CD4-positive, alpha-beta memory T cell (primary cell): ENCODE data around the gene BOD1L2. TPM values are rescaled to one million over a fixed set of nuclear protein-coding genes. Genes with fewer than 3 reads are reported as not detected.

Experiments
- CTCF ChIA-PET: fragments of 350-600 bp; sonication (Branson Sonifier 250); formaldehyde crosslinking; loops from one replicate; lab custom pipeline; 2021; ENCODE audit warnings: inconsistent platforms; ENCODE audit not compliant: partially characterized antibody; lab: Charles Lee
- POLR2A ChIA-PET: fragments of 350-600 bp; sonication (Branson Sonifier 250); formaldehyde crosslinking; loops from one replicate; lab custom pipeline; 2021; ENCODE audit not compliant: partially characterized antibody; lab: Charles Lee
- DNase-seq, 5 donors: peaks; one replicate each; pipeline versions ENCODE4 v3.0.0 to v3.0.0-alpha.2; 2020 to 2022; ENCODE audit warnings: mixed read lengths in 1 of 5
- H3K27ac ChIP-seq: one replicate; pipeline ENCODE4 v1.7.0; 2013; ENCODE audit warnings: low read depth, low read length
- H3K27me3 ChIP-seq: 2 replicates; pipeline ENCODE4 v1.7.0; 2013; ENCODE audit warnings: mild to moderate bottlenecking, low read length, moderate library complexity; ENCODE audit not compliant: insufficient read depth
- H3K36me3 ChIP-seq: 2 replicates; pipeline ENCODE4 v1.7.0; 2013; ENCODE audit warnings: mild to moderate bottlenecking, low read length, moderate library complexity; ENCODE audit not compliant: insufficient read depth
- H3K4me1 ChIP-seq: 2 replicates; pipeline ENCODE4 v1.7.0; 2013; ENCODE audit warnings: mild to moderate bottlenecking, low read length, moderate library complexity; ENCODE audit not compliant: insufficient read depth
- H3K4me3 ChIP-seq, 2 donors: one replicate each; pipeline ENCODE4 v1.7.0; 2013; ENCODE audit warnings: low read length in 2 of 2, mild to moderate bottlenecking in 1 of 2
- H3K9me3 ChIP-seq, 2 donors: one replicate each; pipeline ENCODE4 v1.7.0; 2013; ENCODE audit warnings: low read length in 2 of 2, control low read depth in 1 of 2; ENCODE audit not compliant: control insufficient read depth in 1 of 2
- H3K27ac Mint-ChIP-seq, 7 donors: one replicate each; pipeline ENCODE4 v1.8.0; 2020 to 2021; ENCODE audit warnings: mixed read lengths in 7 of 7, mild to moderate bottlenecking in 6 of 7, inconsistent platforms in 3 of 7, moderate library complexity in 3 of 7
- H3K27me3 Mint-ChIP-seq, 2 donors: one replicate each; pipeline ENCODE4 v1.8.0; 2020 to 2021; ENCODE audit warnings: mixed read lengths in 2 of 2
- H3K36me3 Mint-ChIP-seq, 2 donors: one replicate each; pipeline ENCODE4 v1.8.0; 2020 to 2021; ENCODE audit warnings: mixed read lengths in 2 of 2, inconsistent platforms in 1 of 2, mild to moderate bottlenecking in 1 of 2
- H3K4me1 Mint-ChIP-seq, 4 donors: one replicate each; pipeline ENCODE4 v1.8.0; 2020 to 2021; ENCODE audit warnings: mixed read lengths in 4 of 4, mild to moderate bottlenecking in 1 of 4
- H3K4me3 Mint-ChIP-seq, 8 donors: one replicate each; pipeline ENCODE4 v1.8.0; 2020 to 2021; ENCODE audit warnings: mixed read lengths in 8 of 8, mild to moderate bottlenecking in 7 of 8, moderate library complexity in 6 of 8, inconsistent platforms in 3 of 8
- H3K9me3 Mint-ChIP-seq, 8 donors: one replicate each; pipeline ENCODE4 v1.8.0; 2020 to 2021; ENCODE audit warnings: mixed read lengths in 8 of 8, mild to moderate bottlenecking in 5 of 8, inconsistent platforms in 3 of 8, moderate library complexity in 1 of 8
- intact Hi-C: fragments of 100-400 bp; cut with micrococcal nuclease; formaldehyde crosslinking; loops from one replicate; pipeline ENCODE4 v1.15.1; 2023
- polyA plus RNA-seq, 2 donors: library from polyadenylated mRNA; unstranded; fragments of 300-500 nt; fragmentation: Illumina TruSeq; gene quantifications; one replicate each; pipeline ENCODE4 v1.2.3, GENCODE V29; 2021
- total RNA-seq, 2 experiments: library from RNA; stranded (reverse); gene quantifications; one replicate each; pipeline ENCODE4 v1.2.3, GENCODE V29; 2021

The BOD1L2 gene
- total and polyA plus RNA-seq, 4 experiments from 2014 or later: not detected

GRCh38 chr18:57137847-57138246 is 9.0 kb upstream of the BOD1L2 start:
- intact Hi-C loops: no loop called here
- no peaks in the 10 kb centered on the region for H3K4me1 ChIP-seq
- CTCF ChIA-PET: no interaction called here
- no peak overlapping the region for H3K4me3 ChIP-seq
- H3K27ac ChIP-seq: no peak overlapping the region
- Mint-ChIP-seq H3K4me3 (no peak overlapping the region), H3K4me1 (no peaks in the 10 kb centered on the region), H3K27me3 (peaks cover 3 to 7% of the 10 kb centered on the region in 2 donors), H3K27ac (no peak overlapping the region), H3K36me3 (no peaks in the 10 kb centered on the region), H3K9me3 (no peaks in the 10 kb centered on the region)
- H3K36me3 ChIP-seq: no peaks in the 10 kb centered on the region
- H3K27me3 ChIP-seq: no peaks in the 10 kb centered on the region
- no peaks in the 10 kb centered on the region for H3K9me3 ChIP-seq
- DNase-seq: no peak
- POLR2A ChIA-PET: no interaction called here

- H3K4me3 Mint-ChIP-seq: no peak overlapping the region
- Histone ChIP-seq H3K4me3 (no peak overlapping the region), H3K9me3 (no peaks in the 10 kb centered on the region), H3K27me3 (no peaks in the 10 kb centered on the region), H3K27ac (no peak overlapping the region), H3K36me3 (no peaks in the 10 kb centered on the region), H3K4me1 (no peaks in the 10 kb centered on the region)
- intact Hi-C loops: no loop called here
- ChIA-PET POLR2A (no interaction called here), CTCF (no interaction called here)
- H3K36me3 Mint-ChIP-seq: no peaks in the 10 kb centered on the region
- H3K4me1 Mint-ChIP-seq: no peaks in the 10 kb centered on the region
- no peak for DNase-seq
- peaks cover 0 to 3% of the 10 kb centered on the region in 2 donors for H3K27me3 Mint-ChIP-seq
- H3K27ac Mint-ChIP-seq: no peak overlapping the region
- peaks cover 0 to 2% (median 0%) of the 10 kb centered on the region in 8 donors for H3K9me3 Mint-ChIP-seq
Observed at GRCh38 chr18:57141208-57142129, 5.4 kb upstream of the BOD1L2 start.

DNA sequence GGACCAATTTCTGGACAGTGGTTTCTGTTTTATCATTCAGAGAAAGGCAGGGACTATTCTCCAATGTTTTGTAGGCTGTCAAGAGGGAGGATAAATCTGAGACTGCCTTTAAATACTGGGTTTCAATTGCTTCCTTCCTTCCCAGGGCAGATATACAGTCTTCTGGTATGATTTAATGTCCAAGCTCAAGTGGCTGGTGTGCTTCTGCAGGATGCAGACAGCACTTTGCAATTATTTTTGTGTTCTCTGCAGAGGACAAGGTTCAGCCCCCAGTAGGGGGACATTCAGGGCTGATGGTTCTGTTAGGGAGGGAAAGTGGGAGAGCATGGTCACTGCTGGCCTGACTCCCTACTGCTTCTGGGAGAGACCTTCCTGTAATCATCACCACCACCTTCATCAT is 4.6 kb upstream of the BOD1L2 start:
- Mint-ChIP-seq H3K4me3 (no peak overlapping the region), H3K4me1 (no peaks in the 10 kb centered on the region), H3K27ac (no peak overlapping the region), H3K36me3 (no peaks in the 10 kb centered on the region), H3K27me3 (peaks cover 0 to 3% of the 10 kb centered on the region in 2 donors), H3K9me3 (peaks cover 0 to 5% (median 0%) of the 10 kb centered on the region in 8 donors)
- no peaks in the 10 kb centered on the region for H3K4me1 ChIP-seq
- no peaks in the 10 kb centered on the region for H3K36me3 ChIP-seq
- H3K27ac ChIP-seq: no peak overlapping the region
- POLR2A ChIA-PET: no interaction called here
- no peak for DNase-seq
- intact Hi-C loops: no loop called here
- no peak overlapping the region for H3K4me3 ChIP-seq
- no peaks in the 10 kb centered on the region for H3K27me3 ChIP-seq
- H3K9me3 ChIP-seq: no peaks in the 10 kb centered on the region
- CTCF ChIA-PET: no interaction called here

- Histone ChIP-seq H3K4me1 (no peaks in the 10 kb centered on the region), H3K27me3 (no peaks in the 10 kb centered on the region), H3K36me3 (no peaks in the 10 kb centered on the region), H3K27ac (no peak overlapping the region), H3K9me3 (no peaks in the 10 kb centered on the region), H3K4me3 (no peak overlapping the region)
- Mint-ChIP-seq H3K27ac (no peak overlapping the region), H3K9me3 (peaks cover 0 to 5% (median 0%) of the 10 kb centered on the region in 8 donors), H3K36me3 (no peaks in the 10 kb centered on the region), H3K4me1 (no peaks in the 10 kb centered on the region), H3K4me3 (no peak overlapping the region), H3K27me3 (peaks cover 0 to 3% of the 10 kb centered on the region in 2 donors)
- intact Hi-C loops: no loop called here
- no peak for DNase-seq
- ChIA-PET CTCF (no interaction called here), POLR2A (no interaction called here)
Observed at GRCh38 chr18:57143265-57143664, 3.6 kb upstream of the BOD1L2 start.

- H3K4me1 ChIP-seq: no peaks in the 10 kb centered on the region
- CTCF ChIA-PET: no interaction called here
- peaks cover 5 to 10% of the 10 kb centered on the region in 2 donors for H3K27me3 Mint-ChIP-seq
- peaks cover 0 to 5% (median under 1%) of the 10 kb centered on the region in 4 donors for H3K4me1 Mint-ChIP-seq
- H3K27ac ChIP-seq: no peak overlapping the region
- H3K9me3 ChIP-seq: no peaks in the 10 kb centered on the region
- POLR2A ChIA-PET: no interaction called here
- no peak overlapping the region for H3K4me3 Mint-ChIP-seq
- no peak overlapping the region for H3K27ac Mint-ChIP-seq
- no peaks in the 10 kb centered on the region for H3K36me3 ChIP-seq
- H3K4me3 ChIP-seq: no peak overlapping the region
- no peak for DNase-seq
- intact Hi-C loops: no loop called here
- H3K27me3 ChIP-seq: no peaks in the 10 kb centered on the region
- H3K9me3 Mint-ChIP-seq: peaks cover 0 to 8% (median 0%) of the 10 kb centered on the region in 8 donors
- no peaks in the 10 kb centered on the region for H3K36me3 Mint-ChIP-seq
Observed at GRCh38 chr18:57148263-57148662, 1.4 kb downstream of the BOD1L2 start.

GRCh38 chr18:57149051-57149450 is 2.2 kb downstream of the BOD1L2 start:
- no peak overlapping the region for H3K27ac ChIP-seq
- Mint-ChIP-seq H3K4me3 (no peak overlapping the region), H3K9me3 (peaks cover 0 to 11% (median 0%) of the 10 kb centered on the region in 8 donors), H3K27me3 (peaks cover 5 to 13% of the 10 kb centered on the region in 2 donors), H3K36me3 (no peaks in the 10 kb centered on the region), H3K27ac (no peak overlapping the region), H3K4me1 (peaks cover 0 to 5% (median under 1%) of the 10 kb centered on the region in 4 donors)
- H3K9me3 ChIP-seq: no peaks in the 10 kb centered on the region
- no peaks in the 10 kb centered on the region for H3K36me3 ChIP-seq
- no peak overlapping the region for H3K4me3 ChIP-seq
- intact Hi-C loops: no loop called here
- ChIA-PET POLR2A (no interaction called here), CTCF (interaction anchor here (1.0 kb wide), 1 partner anchor 56 kb away, joined by 3 read pairs; no protein-coding TSS in a partner anchor)
- no peaks in the 10 kb centered on the region for H3K4me1 ChIP-seq
- DNase-seq: no peak
- no peaks in the 10 kb centered on the region for H3K27me3 ChIP-seq

- peaks cover 0 to 11% (median 0%) of the 10 kb centered on the region in 8 donors for H3K9me3 Mint-ChIP-seq
- H3K4me1 Mint-ChIP-seq: peaks cover 0 to 5% (median under 1%) of the 10 kb centered on the region in 4 donors
- no peak for DNase-seq
- Histone ChIP-seq H3K9me3 (no peaks in the 10 kb centered on the region), H3K4me1 (no peaks in the 10 kb centered on the region), H3K27me3 (no peaks in the 10 kb centered on the region), H3K36me3 (no peaks in the 10 kb centered on the region), H3K4me3 (no peak overlapping the region), H3K27ac (no peak overlapping the region)
- no peak overlapping the region for H3K27ac Mint-ChIP-seq
- H3K27me3 Mint-ChIP-seq: peaks cover 5 to 13% of the 10 kb centered on the region in 2 donors
- H3K4me3 Mint-ChIP-seq: no peak overlapping the region
- intact Hi-C loops: no loop called here
- no peaks in the 10 kb centered on the region for H3K36me3 Mint-ChIP-seq
- ChIA-PET CTCF (interaction anchor here (1.0 kb wide), 1 partner anchor 57 kb away, joined by 3 read pairs; no protein-coding TSS in a partner anchor), POLR2A (no interaction called here)
Observed at GRCh38 chr18:57149531-57149930, 2.6 kb downstream of the BOD1L2 start.
